Activated CD8-positive, alpha-beta memory T cell treated with anti-CD3 and anti-CD28 coated beads for 36 hours (primary cell): Measurements from ENCODE around the gene S1PR1. TPM values are rescaled to one million over a fixed set of nuclear protein-coding genes. Genes with fewer than 3 reads are reported as not detected.
"Not testable (repeated sequence)": the region's sequence is repeated elsewhere in the genome, so short reads cannot be mapped to it uniquely, and the experiment has no call there.

Experiments used
- CTCF ChIA-PET: fragments of 350-600 bp; sonication (Branson Sonifier 250); formaldehyde crosslinking; loops from one replicate; lab custom pipeline; 2021; ENCODE audit warnings: antibody characterized with exemption; lab: Charles Lee
- POLR2A ChIA-PET: fragments of 350-600 bp; sonication (Branson Sonifier 250); formaldehyde crosslinking; loops from one replicate; lab custom pipeline; 2021; ENCODE audit warnings: antibody characterized with exemption; lab: Charles Lee
- total RNA-seq, 2 experiments: library from RNA; stranded (reverse); gene quantifications; one replicate each; pipeline ENCODE4 v1.2.3, GENCODE V29; 2021

S1PR1 gene
- 10 to 100 TPM; 84.0 to 87.1 TPM for total RNA-seq

GRCh38 chr1:101236516-101237228 lies at the start of gene S1PR1:
TSS of gene S1PR1 (plus strand) at chr1:101237019. CDS start at chr1:101238985, 1,966 bp downstream.
- ChIA-PET POLR2A (interaction anchor here (0.6 to 2.7 kb wide), 9 partner anchors 14 to 313 kb away, joined by 3 to 40 read pairs (median 8); no protein-coding TSS in a partner anchor), CTCF (interaction anchor here (0.7 to 4.1 kb wide), 8 partner anchors 9 to 316 kb away, joined by 3 to 27 read pairs (median 4); no protein-coding TSS in a partner anchor)

GRCh38 chr1:101187297-101187696 lies 49.5 kb upstream of the S1PR1 start:
- ChIA-PET CTCF (interaction anchor here (1.5 to 2.1 kb wide), 3 partner anchors 12 to 101 kb away, joined by 3 to 8 read pairs (median 6); no protein-coding TSS in a partner anchor), POLR2A (no interaction called here)

GRCh38 chr1:101188331-101188730 lies 48.5 kb upstream of the S1PR1 start:
- CTCF ChIA-PET = interaction anchor here (1.0 to 1.6 kb wide), 2 partner anchors 97 to 100 kb away, joined by 3 read pairs; no protein-coding TSS in a partner anchor
- POLR2A ChIA-PET = no interaction called here

GRCh38 chr1:101188968-101189367 lies 47.9 kb upstream of the S1PR1 start:
- POLR2A ChIA-PET = not testable (repeated sequence)
- CTCF ChIA-PET = interaction anchor here (1.0 to 1.6 kb wide), 2 partner anchors 97 to 99 kb away, joined by 3 read pairs; no protein-coding TSS in a partner anchor

- ChIA-PET POLR2A (no interaction called here), CTCF (interaction anchor here (1.0 to 1.1 kb wide), 2 partner anchors 8 to 49 kb away, joined by 3 read pairs; no protein-coding TSS in a partner anchor)
Measured at GRCh38 chr1:101190441-101190840, 46.4 kb upstream of the S1PR1 start.

- POLR2A ChIA-PET = no interaction called here
Measured at GRCh38 chr1:101191049-101191448, 45.8 kb upstream of the S1PR1 start.

GRCh38 chr1:101193733-101194169 lies 43.1 kb upstream of the S1PR1 start:
- ChIA-PET POLR2A (no interaction called here), CTCF (interaction anchor here (1.0 kb wide), 1 partner anchor 9 kb away, joined by 3 read pairs; no protein-coding TSS in a partner anchor)

More at GRCh38 chr1:101191049-101191448, 45.8 kb upstream of the S1PR1 start:
- CTCF ChIA-PET = interaction anchor here (0.7 to 1.1 kb wide), 2 partner anchors 8 to 48 kb away, joined by 3 read pairs; no protein-coding TSS in a partner anchor

- CTCF ChIA-PET = interaction anchor here (0.9 kb wide), 1 partner anchor 40 kb away, joined by 3 read pairs; no protein-coding TSS in a partner anchor
- POLR2A ChIA-PET = no interaction called here
Measured at GRCh38 chr1:101194746-101195145, 42.1 kb upstream of the S1PR1 start.

GRCh38 chr1:101196668-101197067 lies 40.2 kb upstream of the S1PR1 start:
- ChIA-PET CTCF (no interaction called here), POLR2A (interaction anchor here (0.7 kb wide), 1 partner anchor 42 kb away, joined by 4 read pairs; no protein-coding TSS in a partner anchor)

- POLR2A ChIA-PET = interaction anchor here (0.6 to 3.1 kb wide), 5 partner anchors 20 to 61 kb away, joined by 3 to 21 read pairs (median 7); partner anchors contain the start of gene S1PR1
Measured at GRCh38 chr1:101198842-101199636, 37.8 kb upstream of the S1PR1 start.

GRCh38 chr1:101199637-101199982 lies 37.2 kb upstream of the S1PR1 start:
- ChIA-PET CTCF (interaction anchor here (0.7 to 2.2 kb wide), 5 partner anchors 8 to 38 kb away, joined by 3 to 13 read pairs (median 8); no protein-coding TSS in a partner anchor), POLR2A (interaction anchor here (1.4 to 3.1 kb wide), 3 partner anchors 21 to 38 kb away, joined by 4 to 21 read pairs (median 20); partner anchors contain the start of gene S1PR1)

More at GRCh38 chr1:101198842-101199636, 37.8 kb upstream of the S1PR1 start:
- CTCF ChIA-PET = interaction anchor here (0.7 to 2.2 kb wide), 9 partner anchors 8 to 92 kb away, joined by 3 to 13 read pairs (median 4); no protein-coding TSS in a partner anchor

- ChIA-PET CTCF (interaction anchor here (0.8 to 0.9 kb wide), 2 partner anchors 22 to 39 kb away, joined by 3 to 4 read pairs; no protein-coding TSS in a partner anchor), POLR2A (interaction anchor here (0.9 to 3.1 kb wide), 4 partner anchors 22 to 37 kb away, joined by 3 to 20 read pairs (median 6); partner anchors contain the start of gene S1PR1)
Measured at GRCh38 chr1:101200513-101200912, 36.3 kb upstream of the S1PR1 start.

GRCh38 chr1:101203820-101204540 lies 32.8 kb upstream of the S1PR1 start:
- ChIA-PET CTCF (interaction anchor here (0.7 kb wide), 1 partner anchor 36 kb away, joined by 3 read pairs; no protein-coding TSS in a partner anchor), POLR2A (no interaction called here)

- ChIA-PET CTCF (no interaction called here), POLR2A (interaction anchor here (0.6 kb wide), 1 partner anchor 78 kb away, joined by 3 read pairs; no protein-coding TSS in a partner anchor)
Measured at GRCh38 chr1:101205457-101205856, 31.4 kb upstream of the S1PR1 start.

- POLR2A ChIA-PET = not testable (repeated sequence)
Measured at GRCh38 chr1:101206139-101206538, 30.7 kb upstream of the S1PR1 start.

GRCh38 chr1:101207271-101207670 lies 29.5 kb upstream of the S1PR1 start:
- POLR2A ChIA-PET, CTCF ChIA-PET: not testable (repeated sequence)

More at GRCh38 chr1:101206139-101206538, 30.7 kb upstream of the S1PR1 start:
- CTCF ChIA-PET = not testable (repeated sequence)

- POLR2A ChIA-PET = no interaction called here
Measured at GRCh38 chr1:101207891-101208290, 28.9 kb upstream of the S1PR1 start.

More at GRCh38 chr1:101207891-101208290, 28.9 kb upstream of the S1PR1 start:
- CTCF ChIA-PET = no interaction called here
